Right renal cortex interstitium (tissue), 3 donors: ENCODE data around the gene COX6A1. TPM values are rescaled to one million over a fixed set of nuclear protein-coding genes. Genes with fewer than 3 reads are reported as not detected.

Experiments
- DNase-seq, 3 donors: peaks; one replicate each; pipeline ENCODE4 v3.0.0-alpha.2; 2013; ENCODE audit warnings: low read depth in 3 of 3, low spot score in 2 of 3
- polyA plus RNA-seq, 3 donors: library from polyadenylated mRNA; unstranded; fragments of 120-200 nt; gene quantifications; one replicate each; pipeline ENCODE4 v1.2.1, GENCODE V29; 2013; ENCODE audit not compliant: insufficient read length in 3 of 3

The COX6A1 gene
- polyA plus RNA-seq, 3 donors: 293 to 339 (median 323) TPM

- no peak for DNase-seq
Observed at GRCh38 chr12:120490325-120490724, 52.4 kb downstream of the COX6A1 start.

Other genes starting within 250 kb of the COX6A1 start
- 10 to 100 TPM; 46.9 to 52.5 (median 50.7) TPM for gene GCN1, start 243.4 kb upstream of the COX6A1 start, polyA plus RNA-seq
- gene RPLP0, start 237.0 kb upstream of the COX6A1 start, polyA plus RNA-seq: 1,000 to 10,000 TPM; 2,811 to 3,069 (median 3,025) TPM
- 10 to 100 TPM; 52.8 to 58.9 (median 56.8) TPM for gene PXN, start 172.4 kb upstream of the COX6A1 start, polyA plus RNA-seq
- not detected for gene RNU4-2, start 146.2 kb upstream of the COX6A1 start, polyA plus RNA-seq
- gene RNU4-1, start 144.9 kb upstream of the COX6A1 start, polyA plus RNA-seq: not detected
- gene SIRT4, start 135.8 kb upstream of the COX6A1 start, polyA plus RNA-seq: 1 to 10 TPM; 4.2 to 5.8 (median 5.2) TPM
- gene PLA2G1B, start 110.3 kb upstream of the COX6A1 start, polyA plus RNA-seq: under 1 TPM; 0.31 to 0.49 (median 0.40) TPM
- 10 to 100 TPM; 15.5 to 18.3 (median 15.8) TPM for gene MSI1, start 68.9 kb upstream of the COX6A1 start, polyA plus RNA-seq
- gene TRIAP1, start 8.3 kb downstream of the COX6A1 start, polyA plus RNA-seq: 10 to 100 TPM; 45.7 to 50.4 (median 49.2) TPM
- gene GATC, start 8.3 kb downstream of the COX6A1 start, polyA plus RNA-seq: 10 to 100 TPM; 32.7 to 34.3 (median 33.9) TPM
- gene SRSF9, start 31.6 kb downstream of the COX6A1 start, polyA plus RNA-seq: 100 to 1,000 TPM; 204 to 236 (median 228) TPM
- 100 to 1,000 TPM; 480 to 578 (median 536) TPM for gene DYNLL1, start 58.0 kb downstream of the COX6A1 start, polyA plus RNA-seq
- 10 to 100 TPM; 65.0 to 75.4 (median 68.3) TPM for gene COQ5, start 91.0 kb downstream of the COX6A1 start, polyA plus RNA-seq
- gene RNF10, start 96.2 kb downstream of the COX6A1 start, polyA plus RNA-seq: 100 to 1,000 TPM; 237 to 303 (median 280) TPM
- 10 to 100 TPM; 45.9 to 54.5 (median 47.4) TPM for gene POP5, start 143.3 kb downstream of the COX6A1 start, polyA plus RNA-seq
- gene CABP1, start 202.5 kb downstream of the COX6A1 start, polyA plus RNA-seq: 1 to 10 TPM; 5.6 to 6.4 (median 5.8) TPM
- 100 to 1,000 TPM; 177 to 191 (median 185) TPM for gene MLEC, start 249.0 kb downstream of the COX6A1 start, polyA plus RNA-seq